Activated gamma-delta T cell treated with anti-CD3 and anti-CD28 coated beads, Interleukin-2, amount 50 U/mL, for 16 hours (primary cell): ENCODE measurements around the gene PPP2R5B.

Source experiments
- DNase-seq: peaks from one replicate; pipeline ENCODE4 v3.0.0-alpha.2; 2020; ENCODE audit warnings: low read depth

Gene PPP2R5B

GRCh38 chr11:64930340-64930739 is 5.9 kb downstream of the PPP2R5B start:
- DNase-seq: no peak

- DNase-seq: no peak
Measured at GRCh38 chr11:64931290-64931689, 6.8 kb downstream of the PPP2R5B start.

GRCh38 chr11:64932324-64932723 is 7.8 kb downstream of the PPP2R5B start:
- DNase-seq: no peak

DNA sequence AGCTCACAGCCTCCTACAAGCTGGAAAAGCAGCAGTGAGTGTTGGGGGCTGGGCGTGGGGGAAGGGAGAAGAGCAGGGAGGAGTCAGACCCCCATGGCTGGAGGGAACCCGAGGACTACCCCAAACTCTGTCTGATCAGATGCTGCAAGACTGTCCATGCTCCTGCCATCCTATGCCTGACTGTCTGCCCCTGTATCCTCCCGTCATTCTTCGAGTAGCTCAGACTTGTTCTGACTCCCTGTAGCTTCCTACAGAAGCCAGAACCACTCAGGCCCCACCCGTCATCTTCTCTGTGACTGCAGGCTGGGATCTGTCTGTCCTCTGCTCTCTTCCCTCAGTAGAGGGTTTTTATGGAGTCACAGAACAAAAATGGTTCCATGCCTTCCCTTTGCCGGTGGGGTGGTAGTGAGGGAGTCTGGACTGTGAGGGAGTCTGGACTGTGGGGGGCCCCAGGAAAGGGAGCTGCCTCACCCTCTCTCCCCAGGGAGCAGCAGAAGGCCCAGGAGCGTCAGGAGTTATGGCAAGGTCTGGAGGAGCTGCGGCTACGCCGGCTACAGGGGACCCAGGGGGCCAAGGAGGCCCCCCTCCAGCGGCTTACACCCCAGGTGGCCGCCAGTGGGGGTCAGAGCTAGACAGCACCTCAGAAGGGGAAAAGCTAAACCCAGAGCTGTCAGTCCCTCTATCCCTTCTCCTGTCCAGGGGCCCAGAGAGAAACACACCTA is 8.9 kb downstream of the PPP2R5B start:
- DNase-seq: no peak

DNA sequence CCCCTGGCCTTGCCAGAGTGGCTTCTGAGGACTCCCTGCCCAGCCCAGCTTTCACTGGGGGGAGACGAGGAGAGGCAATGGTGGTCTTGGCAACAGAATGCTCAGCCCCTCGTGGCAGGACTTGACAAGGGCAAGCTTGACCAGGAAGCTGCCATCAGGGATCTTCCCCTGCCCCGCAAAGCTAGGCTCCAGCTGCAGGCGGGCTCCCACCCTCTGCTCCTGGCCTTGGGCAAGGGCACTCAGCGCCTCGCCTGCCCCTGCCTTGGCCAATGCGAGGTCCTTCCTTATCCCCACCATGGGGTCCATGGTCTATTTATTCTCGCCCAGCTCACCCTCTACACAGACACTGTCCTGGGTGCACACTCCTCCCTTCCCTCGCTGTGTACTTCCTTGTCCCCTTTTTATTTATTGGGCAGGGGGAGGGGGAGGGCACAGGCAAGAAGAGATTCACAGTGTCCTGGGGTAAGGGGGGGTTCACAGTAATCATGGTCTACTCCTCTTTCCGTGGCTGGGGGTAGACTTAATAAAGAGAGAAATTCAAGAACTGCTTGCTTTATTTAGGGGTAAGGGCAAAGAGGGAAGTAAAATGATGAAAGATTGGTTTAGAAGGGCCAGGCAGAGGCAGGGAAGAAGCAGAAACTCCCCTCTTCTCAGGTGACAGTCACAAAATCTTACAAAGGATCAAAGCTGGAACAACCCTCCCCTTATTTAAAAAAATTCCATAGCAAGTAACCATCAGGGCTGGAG is 9.6 kb downstream of the PPP2R5B start:
- DNase-seq: no peak

DNA sequence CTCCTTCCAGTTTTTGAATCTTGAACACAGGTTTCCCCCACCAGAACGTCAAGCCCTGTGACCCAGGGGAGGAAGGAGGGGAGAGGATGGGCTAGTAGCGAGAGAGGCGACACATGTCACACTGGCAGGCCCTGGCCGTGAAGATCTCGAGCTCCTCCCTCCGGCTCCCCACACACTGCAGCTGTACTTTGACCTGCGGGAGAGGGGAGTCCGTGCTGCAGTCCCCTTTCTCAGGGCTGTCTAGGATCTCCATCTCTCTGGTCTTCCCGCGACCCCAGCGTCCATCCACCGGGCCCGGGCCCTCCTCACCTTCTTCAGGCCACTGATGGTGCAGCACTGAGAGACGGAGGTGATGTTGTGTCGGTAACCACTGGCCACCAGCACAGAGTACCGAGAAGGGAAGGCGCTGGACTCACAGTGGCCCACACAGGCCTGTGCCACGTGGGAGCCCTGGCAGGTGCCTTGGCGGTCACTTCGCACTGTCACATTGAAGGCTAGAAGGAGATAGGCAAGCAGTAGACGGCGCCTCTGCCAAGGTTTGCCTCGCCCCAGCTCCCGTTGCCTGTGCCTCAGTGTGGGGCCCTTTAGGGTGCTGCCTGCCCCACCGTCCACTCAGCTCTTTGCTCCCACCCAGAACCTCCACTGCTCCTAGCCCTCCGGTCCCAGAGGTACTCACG is 10.3 kb downstream of the PPP2R5B start:
- no peak for DNase-seq

GRCh38 chr11:64935359-64936081 is 11.0 kb downstream of the PPP2R5B start, which contains the start of gene GPHA2:
GPHA2 (minus strand) TSS chr11:64935893; CDS start chr11:64935460, 433 bp downstream.
- DNase-seq: no peak

DNA sequence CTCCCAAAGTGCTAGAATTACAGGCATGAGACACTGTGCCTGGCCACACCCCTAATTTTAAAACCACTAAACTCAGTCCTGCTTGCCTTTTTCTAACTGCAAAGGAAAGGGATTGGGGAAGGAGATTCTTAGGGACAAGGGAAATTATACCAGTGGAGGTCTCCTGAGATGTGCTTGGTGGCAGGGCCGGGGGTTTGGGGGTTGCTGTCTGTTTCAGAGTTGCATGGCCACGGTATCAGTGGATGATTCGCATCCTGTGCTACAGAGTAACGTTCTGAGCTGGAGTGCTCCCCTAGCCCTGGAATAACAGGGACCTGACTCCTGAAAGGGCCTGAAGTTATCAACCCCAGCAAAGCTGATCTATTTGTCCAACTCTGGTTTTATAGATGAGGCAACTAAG is 12.1 kb downstream of the PPP2R5B start:
- no peak for DNase-seq

DNA sequence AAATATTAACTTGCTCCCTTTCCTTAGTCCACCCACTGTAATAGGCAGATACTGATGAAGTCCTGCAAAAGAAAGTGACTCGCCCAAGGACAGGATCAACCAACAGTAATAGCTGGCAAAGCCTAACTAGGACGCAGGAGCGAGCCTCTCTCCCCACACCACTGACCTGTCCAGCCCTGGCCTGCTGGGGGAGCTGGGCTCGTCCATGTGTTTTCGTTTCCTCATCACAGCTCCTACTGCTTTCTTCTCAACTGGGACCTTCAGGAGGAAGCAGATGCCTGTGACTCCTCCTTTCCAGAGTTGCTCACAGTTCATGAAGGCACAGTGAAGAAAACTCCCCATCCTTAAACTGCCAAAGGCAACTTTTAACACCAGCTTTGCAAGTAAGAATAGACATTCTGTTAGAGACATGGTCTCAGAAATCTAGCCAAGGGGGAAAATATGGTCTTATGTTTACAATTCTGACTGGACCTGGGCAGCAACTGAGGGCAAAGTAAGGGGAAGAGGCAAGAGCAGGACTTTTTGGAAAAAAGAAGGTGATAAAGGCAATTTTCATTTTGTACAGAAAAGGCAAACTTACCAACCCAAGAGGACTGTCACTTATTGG is 22.8 kb downstream of the PPP2R5B start:
- DNase-seq: no peak

- DNase-seq: no peak
Measured at GRCh38 chr11:64951529-64951928, 27.0 kb downstream of the PPP2R5B start.

GRCh38 chr11:64954201-64954600 is 29.7 kb downstream of the PPP2R5B start:
- no peak for DNase-seq

DNA sequence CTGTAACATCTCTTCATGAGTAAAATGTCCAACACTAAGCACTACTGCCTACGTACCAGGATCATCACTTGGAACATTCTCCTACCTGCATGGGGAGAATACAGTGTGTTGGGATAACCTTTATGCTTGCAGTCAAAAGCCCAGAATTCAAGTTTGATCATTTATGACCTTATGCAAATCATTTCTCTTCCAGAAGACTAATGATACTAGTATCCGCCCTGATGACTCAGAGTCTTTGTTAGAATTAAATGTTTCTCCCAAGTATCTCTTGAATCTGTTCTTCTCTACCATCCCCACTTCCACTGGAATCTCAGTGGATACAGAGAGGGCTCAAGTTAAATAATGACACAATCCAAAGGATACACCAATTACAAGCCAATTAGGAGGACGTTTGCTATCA is 35.0 kb downstream of the PPP2R5B start:
- no peak for DNase-seq

- no peak for DNase-seq
Measured at GRCh38 chr11:64960719-64961118, 36.2 kb downstream of the PPP2R5B start.

GRCh38 chr11:64963072-64963631 is 38.7 kb downstream of the PPP2R5B start:
- no peak for DNase-seq

- DNase-seq: no peak
Measured at GRCh38 chr11:64967375-64967774, 42.9 kb downstream of the PPP2R5B start.

GRCh38 chr11:64969209-64969608 is 44.7 kb downstream of the PPP2R5B start:
- no peak for DNase-seq

DNA sequence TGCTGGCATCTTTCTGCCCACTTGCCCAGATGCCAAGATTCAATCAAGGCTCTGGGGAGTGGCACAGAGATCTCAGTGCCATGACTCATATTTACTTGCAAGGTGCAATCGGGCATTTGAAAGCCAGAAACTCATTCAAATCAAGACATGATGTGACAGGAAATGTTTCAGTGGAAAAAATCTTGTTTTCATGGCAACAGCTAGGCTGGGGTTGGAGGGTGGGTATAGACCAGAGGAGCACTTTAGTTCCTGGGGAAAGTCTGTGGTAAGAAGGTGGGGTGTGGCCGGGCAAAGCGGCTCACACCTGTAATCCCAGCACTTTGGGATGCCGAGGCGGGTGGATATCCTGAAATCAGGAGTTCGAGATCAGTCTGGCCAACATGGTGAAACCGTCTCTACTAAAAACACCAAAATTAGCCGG is 46.3 kb downstream of the PPP2R5B start:
- no peak for DNase-seq

- peak; percentile 75 for DNase-seq
Measured at GRCh38 chr11:64971421-64972233, 47.1 kb downstream of the PPP2R5B start, which contains the start of gene MAJIN. MAJIN (minus strand) TSS chr11:64972108; CDS start chr11:64959405, 12,703 bp downstream.

- DNase-seq: no peak
Measured at GRCh38 chr11:64974124-64974523, 49.6 kb downstream of the PPP2R5B start.

DNA sequence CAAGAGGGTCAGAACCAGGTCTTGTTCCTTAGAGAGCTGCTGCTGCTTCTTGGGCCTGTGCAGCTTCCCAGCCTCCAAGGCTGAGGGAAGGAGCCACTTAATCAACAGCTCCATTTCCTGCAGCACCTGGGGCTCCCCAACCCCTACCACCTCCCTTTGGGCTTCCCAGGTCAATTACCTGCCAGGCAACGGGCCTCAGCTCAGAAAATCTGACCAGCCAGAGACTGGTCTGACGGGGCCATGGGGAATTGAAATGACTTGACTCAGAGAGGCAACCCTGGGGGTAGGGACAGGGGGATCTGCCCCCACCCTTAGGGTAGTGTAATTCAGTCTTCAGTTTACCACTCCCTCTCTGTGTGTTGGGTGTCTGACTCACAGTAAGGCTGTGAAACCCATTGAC is 52.2 kb downstream of the PPP2R5B start:
- no peak for DNase-seq
